Neural cell (in vitro differentiated cells): ENCODE results near the gene ARFGEF3. TPM values are rescaled to one million over a fixed set of nuclear protein-coding genes. Genes with fewer than 3 reads are reported as not detected.

Experiments used
- H2AFZ ChIP-seq: fragments of 200-600, 300-800 bp; sonication (generic), shearing (Covaris generic); 2 replicates; pipeline ENCODE4 v1.6.0; 2014; ENCODE audit warnings: low read depth, mild to moderate bottlenecking, antibody characterized with exemption, low read length, moderate library complexity
- H3F3A ChIP-seq: fragments of 200-600 bp; shearing (Covaris generic); 2 replicates; pipeline ENCODE4 v1.6.1; 2016; ENCODE audit warnings: mild to moderate bottlenecking, moderate library complexity, mixed read lengths, antibody characterized with exemption, low read length; ENCODE audit not compliant: insufficient read depth, poor library complexity, severe bottlenecking
- H3K27ac ChIP-seq: fragments of 200-600, 300-800 bp; sonication (generic), shearing (Covaris generic); 2 replicates; pipeline ENCODE4 v1.5.1; 2014; ENCODE audit warnings: mild to moderate bottlenecking, low read length, moderate library complexity
- H3K27me3 ChIP-seq: fragments of 300-800, 200-600 bp; sonication (generic), shearing (Covaris generic); 2 replicates; pipeline ENCODE4 v1.6.0; 2014; ENCODE audit warnings: mild to moderate bottlenecking, low read depth, low read length, moderate library complexity; ENCODE audit not compliant: insufficient read depth
- H3K36me3 ChIP-seq: fragments of 300-800, 200-600 bp; sonication (generic), shearing (Covaris generic); 2 replicates; pipeline ENCODE4 v1.5.1; 2014; ENCODE audit warnings: mild to moderate bottlenecking, antibody characterized with exemption, low read length, moderate library complexity; ENCODE audit not compliant: insufficient read depth
- H3K4me2 ChIP-seq: fragments of 300-800, 200-600 bp; sonication (generic), shearing (Covaris generic); 2 replicates; pipeline ENCODE4 v1.6.0; 2014; ENCODE audit warnings: mild to moderate bottlenecking, low read length
- H3K4me3 ChIP-seq: fragments of 300-800, 200-600 bp; sonication (generic), shearing (Covaris generic); 2 replicates; pipeline ENCODE4 v1.5.1; 2014; ENCODE audit warnings: mild to moderate bottlenecking, low read length, moderate library complexity
- H3K79me2 ChIP-seq: fragments of 200-600 bp; shearing (Covaris generic); replicated peaks from 2 replicates; pipeline ENCODE4 v1.6.0; 2014; ENCODE audit warnings: mild to moderate bottlenecking, low read length, moderate library complexity; ENCODE audit not compliant: insufficient read depth
- H3K9ac ChIP-seq: fragments of 300-800, 200-600 bp; sonication (generic), shearing (Covaris generic); 2 replicates; pipeline ENCODE4 v1.6.1; 2016; ENCODE audit warnings: mild to moderate bottlenecking, low read length, mixed read lengths
- H3K9me2 ChIP-seq: fragments of 200-600 bp; shearing (Covaris generic); 2 replicates; pipeline ENCODE4 v1.6.1; 2016; ENCODE audit warnings: mild to moderate bottlenecking, low read length, mixed read lengths; ENCODE audit not compliant: insufficient read depth
- H3K9me3 ChIP-seq: fragments of 200-600, 300-800 bp; sonication (generic), shearing (Covaris generic); 2 replicates; pipeline ENCODE4 v1.6.1; 2016; ENCODE audit warnings: mild to moderate bottlenecking, mixed run types, low read length, moderate library complexity, mixed read lengths
- H4K20me1 ChIP-seq: fragments of 200-600 bp; shearing (Covaris generic); 2 replicates; pipeline ENCODE4 v1.6.1; 2016; ENCODE audit warnings: mild to moderate bottlenecking, mixed run types; ENCODE audit not compliant: insufficient read depth
- EP300 ChIP-seq: fragments of 450-650 bp; conservative IDR thresholded peaks from 2 replicates; pipeline ENCODE4 v1.6.1; 2014; ENCODE audit warnings: antibody characterized with exemption, mild to moderate bottlenecking, moderate library complexity; ENCODE audit not compliant: poor library complexity, severe bottlenecking
- EZH2 ChIP-seq: fragments of 200-600, 300-800 bp; shearing (Covaris generic), sonication (generic); IDR thresholded peaks from 2 replicates; pipeline ENCODE4 v1.6.1; 2014; ENCODE audit warnings: antibody characterized with exemption, low read length, borderline replicate concordance, mild to moderate bottlenecking; ENCODE audit not compliant: insufficient read depth, poor library complexity, severe bottlenecking
- POLR2AphosphoS5 ChIP-seq: IDR thresholded peaks from 2 replicates; pipeline ENCODE4 v1.6.1; 2012
- RAD21 ChIP-seq: fragments of 450-650 bp; conservative IDR thresholded peaks from 2 replicates; pipeline ENCODE4 v1.6.1; 2014; ENCODE audit warnings: antibody characterized with exemption, mild to moderate bottlenecking, moderate library complexity
- SMC3 ChIP-seq: fragments of 450-650 bp; conservative IDR thresholded peaks from 2 replicates; pipeline ENCODE4 v1.6.1; 2014; ENCODE audit warnings: antibody characterized with exemption, mild to moderate bottlenecking, moderate library complexity; ENCODE audit not compliant: poor library complexity
- TAF1 ChIP-seq: IDR thresholded peaks from 2 replicates; pipeline ENCODE4 v1.6.1; 2012; ENCODE audit warnings: low read depth
- polyA plus RNA-seq: library from polyadenylated mRNA; depleted of rRNA; stranded (reverse); fragments of >200 nt; gene quantifications from 2 replicates; pipeline ENCODE4 v1.2.3, GENCODE V29; 2014
- TF ChIP-seq, protein P1 (sequence below): fragments of 450-650 bp; IDR thresholded peaks from 2 replicates; pipeline ENCODE4 v1.5.1; 2014; ENCODE audit warnings: antibody characterized with exemption, mild to moderate bottlenecking, moderate library complexity; ENCODE audit not compliant: poor library complexity, severe bottlenecking
- TF ChIP-seq, protein P2 (sequence below): IDR thresholded peaks from 2 replicates; pipeline ENCODE4 v1.6.1; 2012; ENCODE audit warnings: borderline replicate concordance

Gene ARFGEF3
- polyA plus RNA-seq, 1 donor from 2014 or later: 4.6 TPM

DNA sequence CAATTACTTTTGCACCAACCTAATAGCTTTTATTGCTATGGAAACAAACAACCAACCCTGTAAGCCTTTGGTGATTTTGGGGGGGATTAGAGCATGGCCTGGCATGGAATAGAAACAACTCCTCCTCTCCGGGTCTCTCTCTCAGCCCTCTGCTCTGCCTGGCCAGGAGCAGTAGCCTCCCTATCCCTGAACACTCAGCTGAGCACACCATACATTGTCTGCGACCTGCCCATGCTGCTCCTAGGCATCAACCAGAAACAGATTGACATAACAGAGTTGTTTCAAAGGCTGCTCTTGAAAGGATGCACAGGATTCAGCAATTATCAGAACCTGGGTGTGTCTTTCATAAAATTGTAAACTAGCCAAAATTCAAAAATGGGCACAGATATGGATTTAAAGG lies 186.1 kb downstream of the ARFGEF3 start:
- Histone ChIP-seq H3K27me3 (no peaks in the 10 kb centered on the region), H3F3A (no peaks in the 10 kb centered on the region), H4K20me1 (no peaks in the 10 kb centered on the region), H2AFZ (no peak overlapping the region), H3K9ac (no peak overlapping the region), H3K9me3 (no peaks in the 10 kb centered on the region), H3K79me2 (no peaks in the 10 kb centered on the region), H3K9me2 (no peaks in the 10 kb centered on the region), H3K4me3 (no peak overlapping the region), H3K27ac (no peak overlapping the region), H3K4me2 (no peak overlapping the region), H3K36me3 (no peaks in the 10 kb centered on the region)
- TF ChIP-seq, protein P1, sequence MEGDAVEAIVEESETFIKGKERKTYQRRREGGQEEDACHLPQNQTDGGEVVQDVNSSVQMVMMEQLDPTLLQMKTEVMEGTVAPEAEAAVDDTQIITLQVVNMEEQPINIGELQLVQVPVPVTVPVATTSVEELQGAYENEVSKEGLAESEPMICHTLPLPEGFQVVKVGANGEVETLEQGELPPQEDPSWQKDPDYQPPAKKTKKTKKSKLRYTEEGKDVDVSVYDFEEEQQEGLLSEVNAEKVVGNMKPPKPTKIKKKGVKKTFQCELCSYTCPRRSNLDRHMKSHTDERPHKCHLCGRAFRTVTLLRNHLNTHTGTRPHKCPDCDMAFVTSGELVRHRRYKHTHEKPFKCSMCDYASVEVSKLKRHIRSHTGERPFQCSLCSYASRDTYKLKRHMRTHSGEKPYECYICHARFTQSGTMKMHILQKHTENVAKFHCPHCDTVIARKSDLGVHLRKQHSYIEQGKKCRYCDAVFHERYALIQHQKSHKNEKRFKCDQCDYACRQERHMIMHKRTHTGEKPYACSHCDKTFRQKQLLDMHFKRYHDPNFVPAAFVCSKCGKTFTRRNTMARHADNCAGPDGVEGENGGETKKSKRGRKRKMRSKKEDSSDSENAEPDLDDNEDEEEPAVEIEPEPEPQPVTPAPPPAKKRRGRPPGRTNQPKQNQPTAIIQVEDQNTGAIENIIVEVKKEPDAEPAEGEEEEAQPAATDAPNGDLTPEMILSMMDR: no peak
- TF ChIP-seq EP300: no peak

DNA sequence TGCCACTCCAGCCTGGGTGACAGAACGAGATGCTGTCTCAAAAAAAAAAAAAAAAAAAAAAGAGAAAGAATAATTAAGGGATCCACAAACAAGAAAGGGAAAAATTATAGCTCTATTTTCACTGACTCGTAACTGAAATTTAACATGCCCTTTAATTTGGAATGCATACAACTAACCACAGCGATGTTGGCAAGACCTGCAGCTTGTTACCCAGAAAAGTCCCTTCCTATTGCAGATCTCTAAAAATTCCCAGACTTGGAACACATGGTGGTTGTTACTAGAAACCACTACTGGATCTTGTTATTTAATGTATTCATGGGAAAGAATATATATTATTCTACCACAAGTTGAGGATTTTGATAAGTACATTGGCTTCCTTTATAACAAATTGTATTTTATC lies 188.2 kb downstream of the ARFGEF3 start:
- TF ChIP-seq POLR2AphosphoS5 (no peak), SMC3 (no peak), EZH2 (no peak), TAF1 (no peak), EP300 (no peak), RAD21 (no peak)
- TF ChIP-seq, protein P2, sequence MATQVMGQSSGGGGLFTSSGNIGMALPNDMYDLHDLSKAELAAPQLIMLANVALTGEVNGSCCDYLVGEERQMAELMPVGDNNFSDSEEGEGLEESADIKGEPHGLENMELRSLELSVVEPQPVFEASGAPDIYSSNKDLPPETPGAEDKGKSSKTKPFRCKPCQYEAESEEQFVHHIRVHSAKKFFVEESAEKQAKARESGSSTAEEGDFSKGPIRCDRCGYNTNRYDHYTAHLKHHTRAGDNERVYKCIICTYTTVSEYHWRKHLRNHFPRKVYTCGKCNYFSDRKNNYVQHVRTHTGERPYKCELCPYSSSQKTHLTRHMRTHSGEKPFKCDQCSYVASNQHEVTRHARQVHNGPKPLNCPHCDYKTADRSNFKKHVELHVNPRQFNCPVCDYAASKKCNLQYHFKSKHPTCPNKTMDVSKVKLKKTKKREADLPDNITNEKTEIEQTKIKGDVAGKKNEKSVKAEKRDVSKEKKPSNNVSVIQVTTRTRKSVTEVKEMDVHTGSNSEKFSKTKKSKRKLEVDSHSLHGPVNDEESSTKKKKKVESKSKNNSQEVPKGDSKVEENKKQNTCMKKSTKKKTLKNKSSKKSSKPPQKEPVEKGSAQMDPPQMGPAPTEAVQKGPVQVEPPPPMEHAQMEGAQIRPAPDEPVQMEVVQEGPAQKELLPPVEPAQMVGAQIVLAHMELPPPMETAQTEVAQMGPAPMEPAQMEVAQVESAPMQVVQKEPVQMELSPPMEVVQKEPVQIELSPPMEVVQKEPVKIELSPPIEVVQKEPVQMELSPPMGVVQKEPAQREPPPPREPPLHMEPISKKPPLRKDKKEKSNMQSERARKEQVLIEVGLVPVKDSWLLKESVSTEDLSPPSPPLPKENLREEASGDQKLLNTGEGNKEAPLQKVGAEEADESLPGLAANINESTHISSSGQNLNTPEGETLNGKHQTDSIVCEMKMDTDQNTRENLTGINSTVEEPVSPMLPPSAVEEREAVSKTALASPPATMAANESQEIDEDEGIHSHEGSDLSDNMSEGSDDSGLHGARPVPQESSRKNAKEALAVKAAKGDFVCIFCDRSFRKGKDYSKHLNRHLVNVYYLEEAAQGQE: no peak
- TF ChIP-seq, protein P1: no peak
- H3K27me3 ChIP-seq: no peaks in the 10 kb centered on the region
- H2AFZ ChIP-seq: no peak overlapping the region
- no peaks in the 10 kb centered on the region for H3K9me2 ChIP-seq
- H3K4me3 ChIP-seq: no peak overlapping the region
- H3K79me2 ChIP-seq: no peaks in the 10 kb centered on the region
- no peak overlapping the region for H3K4me2 ChIP-seq
- no peak overlapping the region for H3K27ac ChIP-seq
- no peak overlapping the region for H3K9ac ChIP-seq
- H3K9me3 ChIP-seq: no peaks in the 10 kb centered on the region
- H3K36me3 ChIP-seq: no peaks in the 10 kb centered on the region
- no peaks in the 10 kb centered on the region for H4K20me1 ChIP-seq
- no peaks in the 10 kb centered on the region for H3F3A ChIP-seq
